Mesodermal cell (in vitro differentiated cells): ENCODE results near the gene AGAP1.

Source experiments
- H3K27ac ChIP-seq: 2 replicates; pipeline ENCODE4 v1.7.0; 2013; ENCODE audit warnings: mild to moderate bottlenecking, low read depth, low read length, moderate library complexity; ENCODE audit not compliant: severe bottlenecking
- H3K36me3 ChIP-seq: 2 replicates; pipeline ENCODE4 v1.7.1; 2013; ENCODE audit warnings: mild to moderate bottlenecking, low read length, moderate library complexity; ENCODE audit not compliant: control insufficient read depth, insufficient read depth
- H3K4me1 ChIP-seq: one replicate; pipeline ENCODE4 v1.7.1; 2013; ENCODE audit warnings: mild to moderate bottlenecking, low read length; ENCODE audit not compliant: insufficient read depth, control insufficient read depth, poor library complexity, severe bottlenecking
- H3K4me3 ChIP-seq: 2 replicates; pipeline ENCODE4 v1.7.0; 2013; ENCODE audit warnings: low read length, control low read depth, mild to moderate bottlenecking; ENCODE audit not compliant: insufficient read depth, poor library complexity, severe bottlenecking; ENCODE audit errors: extremely low read depth
- H3K9me3 ChIP-seq: 2 replicates; pipeline ENCODE4 v1.7.1; 2013; ENCODE audit warnings: mild to moderate bottlenecking, low read length, moderate library complexity; ENCODE audit not compliant: control insufficient read depth
- WGBS, 2 experiments: methylation state at CpG; one replicate each; pipeline ENCODE4 v1.1.5; 2013; ENCODE audit warnings: missing lambda C conversion rate in 2 of 2; ENCODE audit not compliant: insufficient coverage in 2 of 2; 5-methylcytosine and 5-hydroxymethylcytosine counted together

AGAP1 gene

GRCh38 chr2:236045251-236046235 is 551.7 kb downstream of the AGAP1 start:
- Histone ChIP-seq H3K4me3 (no peak overlapping the region), H3K27ac (no peak overlapping the region), H3K36me3 (peaks cover 38% of the 10 kb centered on the region), H3K4me1 (no peaks in the 10 kb centered on the region), H3K9me3 (no peaks in the 10 kb centered on the region)
- 92 to 93% methylated on average over 17 to 21 of the region's 26 CpGs for WGBS, 2 experiments

DNA sequence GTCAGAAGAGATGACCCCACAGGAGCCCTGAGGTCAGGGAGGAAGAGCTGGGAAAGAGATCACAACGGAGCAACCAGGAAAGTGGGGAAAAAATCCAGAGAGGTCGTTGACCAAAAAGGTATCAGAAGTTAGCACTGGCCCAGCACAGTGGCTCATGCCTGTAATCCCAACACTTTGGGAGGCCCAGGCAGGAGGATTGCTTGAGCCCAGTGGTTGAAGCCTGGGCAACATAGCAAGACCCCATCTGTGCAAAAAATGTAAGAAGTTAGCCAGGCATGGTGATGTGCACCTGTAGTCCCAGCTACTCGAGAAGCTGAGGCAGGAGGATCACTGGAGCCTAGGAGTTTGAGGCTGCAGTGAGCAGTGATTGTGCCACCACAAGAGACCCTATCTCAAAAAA is 552.9 kb downstream of the AGAP1 start:
- Histone ChIP-seq H3K27ac (no peak overlapping the region), H3K4me3 (no peak overlapping the region), H3K4me1 (no peaks in the 10 kb centered on the region), H3K9me3 (no peaks in the 10 kb centered on the region), H3K36me3 (peaks cover 27% of the 10 kb centered on the region)
- 97% methylated on average over 3 of the region's 3 CpGs for WGBS, 2 experiments

- no peak overlapping the region for H3K27ac ChIP-seq
- H3K36me3 ChIP-seq, result peaks cover 25% of the 10 kb centered on the region
- no peaks in the 10 kb centered on the region for H3K4me1 ChIP-seq
- 93 to 95% methylated on average over 7 to 9 of the region's 10 CpGs for WGBS, 2 experiments
- no peaks in the 10 kb centered on the region for H3K9me3 ChIP-seq
- no peak overlapping the region for H3K4me3 ChIP-seq
These were observed 553.3 kb downstream of the AGAP1 start for GRCh38 chr2:236047176-236047575.

DNA sequence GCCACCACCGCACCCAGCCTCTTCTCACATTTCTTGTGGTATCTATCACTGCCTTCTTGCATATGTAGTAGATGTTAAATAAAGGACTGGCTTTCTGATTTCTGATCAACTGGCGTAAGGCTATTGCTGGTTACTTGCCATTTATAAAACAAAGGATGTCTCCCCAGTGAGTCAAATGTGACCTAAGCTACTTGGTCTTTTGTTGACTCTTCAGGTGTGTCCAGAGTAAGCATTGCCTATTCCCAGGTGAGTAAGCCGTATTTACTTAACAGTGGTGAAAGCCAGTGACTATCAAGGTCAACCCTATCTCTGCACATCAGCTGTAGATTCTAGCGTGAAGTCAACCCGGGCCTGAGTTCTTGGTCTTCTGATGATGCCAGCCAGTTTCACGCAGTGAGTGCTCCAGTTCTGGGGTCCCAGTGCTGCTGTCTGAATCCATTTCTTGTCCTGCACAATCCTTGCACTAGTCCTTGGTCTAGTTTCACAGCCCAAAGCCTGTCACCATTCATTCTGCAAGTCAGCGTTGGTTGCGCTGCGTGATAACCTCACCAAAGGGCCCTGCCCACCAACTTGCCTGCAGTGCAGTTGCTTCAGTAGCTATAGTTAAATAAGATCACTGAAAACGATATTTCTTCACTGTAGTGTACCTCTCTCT is 554.2 kb downstream of the AGAP1 start:
- WGBS, 2 experiments, result 88 to 97% methylated on average over 8 of the region's 10 CpGs
- Histone ChIP-seq H3K4me1 (no peaks in the 10 kb centered on the region), H3K4me3 (no peak overlapping the region), H3K27ac (no peak overlapping the region), H3K9me3 (no peaks in the 10 kb centered on the region), H3K36me3 (peaks cover 18% of the 10 kb centered on the region)

GRCh38 chr2:236049981-236050380 is 556.1 kb downstream of the AGAP1 start:
- 94 to 96% methylated on average over 6 to 8 of the region's 8 CpGs for WGBS, 2 experiments
- no peak overlapping the region for H3K4me3 ChIP-seq
- peaks cover 18% of the 10 kb centered on the region for H3K36me3 ChIP-seq
- no peaks in the 10 kb centered on the region for H3K9me3 ChIP-seq
- no peaks in the 10 kb centered on the region for H3K4me1 ChIP-seq
- H3K27ac ChIP-seq, result no peak overlapping the region

DNA sequence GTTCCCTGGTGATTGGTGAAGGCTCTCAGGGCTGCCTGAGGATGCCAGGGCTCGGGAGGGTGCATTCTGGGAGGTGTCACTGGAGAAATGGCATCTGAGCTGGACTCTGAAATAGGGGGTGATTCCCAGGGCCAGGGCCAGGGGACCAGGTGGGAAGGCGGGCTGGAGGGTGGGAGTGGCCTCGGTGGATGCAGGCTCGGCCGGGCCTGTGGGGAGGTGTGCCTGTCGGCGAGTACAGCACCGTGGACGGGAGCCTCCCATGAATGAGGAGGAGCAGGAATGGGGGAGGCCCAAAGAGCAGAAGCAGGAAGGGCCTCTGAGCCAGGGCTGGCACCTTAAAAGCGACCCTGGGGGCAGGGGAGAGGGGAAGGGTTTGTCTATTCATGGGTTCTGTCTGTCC is 557.5 kb downstream of the AGAP1 start:
- Histone ChIP-seq H3K4me1 (no peaks in the 10 kb centered on the region), H3K4me3 (no peak overlapping the region), H3K9me3 (no peaks in the 10 kb centered on the region), H3K36me3 (peaks cover 27% of the 10 kb centered on the region), H3K27ac (no peak overlapping the region)
- WGBS, 2 experiments, result 68 to 69% methylated on average over 8 to 10 of the region's 10 CpGs

- H3K4me1 ChIP-seq, result no peaks in the 10 kb centered on the region
- H3K9me3 ChIP-seq, result no peaks in the 10 kb centered on the region
- no peak overlapping the region for H3K4me3 ChIP-seq
- no peak overlapping the region for H3K27ac ChIP-seq
- WGBS, 2 experiments, result 83 to 91% methylated on average over 6 to 7 of the region's 11 CpGs
- peaks cover 31% of the 10 kb centered on the region for H3K36me3 ChIP-seq
These were observed 558.0 kb downstream of the AGAP1 start for GRCh38 chr2:236051806-236052205.

- Histone ChIP-seq H3K9me3 (peaks cover 2% of the 10 kb centered on the region), H3K27ac (no peak overlapping the region), H3K4me1 (no peaks in the 10 kb centered on the region), H3K36me3 (peaks cover 35% of the 10 kb centered on the region), H3K4me3 (no peak overlapping the region)
- WGBS, 2 experiments, result 90 to 91% methylated on average over 12 of the region's 14 CpGs
These were observed 558.4 kb downstream of the AGAP1 start for GRCh38 chr2:236052206-236052605.

DNA sequence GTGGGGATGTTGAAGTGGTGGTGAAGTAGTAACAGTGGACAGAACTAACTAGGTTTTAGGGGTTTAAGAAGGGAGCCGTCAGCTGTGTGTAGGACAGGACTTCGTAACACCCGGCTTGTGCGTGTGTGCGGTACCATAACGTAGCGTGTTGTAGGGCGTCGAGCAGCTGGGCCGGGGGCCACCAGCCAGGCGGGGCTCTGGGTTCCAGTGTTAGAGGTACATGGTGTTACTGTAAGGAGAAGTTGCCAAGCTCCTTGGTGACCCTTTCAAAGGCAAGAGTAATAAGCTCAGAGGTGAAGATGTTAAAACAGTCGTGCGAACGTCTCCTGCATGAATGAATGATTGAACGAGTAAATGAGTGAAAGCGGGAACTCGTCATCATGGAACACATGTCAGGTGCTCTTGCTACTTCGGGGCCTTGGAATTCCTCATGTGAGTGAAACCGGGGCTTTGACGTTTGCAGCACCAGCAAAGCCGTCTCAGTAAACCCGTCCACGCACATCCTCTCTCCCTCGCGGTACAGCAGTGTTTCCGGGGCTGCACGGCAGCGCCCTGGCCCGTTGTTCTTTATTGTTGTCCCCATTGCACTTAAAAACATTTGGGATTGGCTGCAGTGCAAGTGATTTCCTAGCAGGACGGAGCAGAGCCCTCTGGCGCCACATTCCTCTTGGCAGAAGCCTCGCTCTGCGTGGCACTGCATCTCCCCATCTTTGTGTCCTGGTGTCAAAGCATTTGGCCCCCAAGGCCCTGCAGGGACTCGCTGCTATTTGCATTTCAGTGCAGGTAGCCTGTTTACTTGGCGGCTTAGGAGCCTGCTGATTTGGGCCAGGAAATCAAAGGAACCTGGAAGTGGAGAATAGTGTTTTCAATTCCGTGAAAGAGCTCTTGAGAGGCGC is 559.3 kb downstream of the AGAP1 start:
- no peak overlapping the region for H3K4me3 ChIP-seq
- H3K4me1 ChIP-seq, result no peaks in the 10 kb centered on the region
- WGBS, 2 experiments, result 59 to 60% methylated on average over 34 to 36 of the region's 37 CpGs
- peaks cover 40% of the 10 kb centered on the region for H3K36me3 ChIP-seq
- H3K9me3 ChIP-seq, result peaks cover 10% of the 10 kb centered on the region
- H3K27ac ChIP-seq, result no peak overlapping the region

DNA sequence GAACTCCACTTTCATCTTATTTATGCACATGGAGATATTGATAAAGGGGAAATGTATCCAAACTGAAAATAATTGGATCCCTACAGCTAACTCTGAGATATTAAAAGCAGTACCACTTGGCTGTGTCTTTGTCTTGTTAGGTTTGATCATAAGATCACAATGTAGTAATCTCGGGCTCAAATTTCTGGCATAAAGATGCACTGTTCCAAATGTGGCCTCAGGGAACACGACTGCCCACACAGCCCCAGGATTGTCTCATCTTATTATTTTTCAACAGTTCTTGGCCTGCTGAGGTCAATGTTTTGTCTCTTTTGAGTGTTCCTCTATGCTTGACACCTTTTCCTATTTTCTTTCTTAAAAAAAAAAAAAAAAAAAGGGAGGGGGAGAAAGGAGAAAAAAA is 560.3 kb downstream of the AGAP1 start:
- no peaks in the 10 kb centered on the region for H3K4me1 ChIP-seq
- WGBS, 2 experiments, result 60% methylated on average over 1 of the region's 2 CpGs; no CpG with 5 or more reads in 1 of the 2 experiments

More for the DNA sequence above, 560.3 kb downstream of the AGAP1 start:
- peaks cover 16% of the 10 kb centered on the region for H3K9me3 ChIP-seq
- no peak overlapping the region for H3K4me3 ChIP-seq
- no peak overlapping the region for H3K27ac ChIP-seq
- H3K36me3 ChIP-seq, result peaks cover 39% of the 10 kb centered on the region
